SK-MEL-5 (cell line): Measurements from ENCODE around the gene ZRANB2. TPM values are rescaled to one million over a fixed set of nuclear protein-coding genes. Genes with fewer than 3 reads are reported as not detected.
A peak's percentile ranks its signal among the peaks of the same experiment; 100 is the strongest.

Source experiments
- DNase-seq: peaks from one replicate; pipeline ENCODE4 v3.0.0-alpha.2; 2016; ENCODE audit warnings: low read depth, low spot score
- in situ Hi-C: cut with HindIII; loops from 2 replicates; pipeline ENCODE4 v1.10.0; 2016; ENCODE audit warnings: low sequenced_read_pairs, high pct_unique_total_duplicates, low pct_unique_long_range_greater_than_20kb
- total RNA-seq: library from RNA; depleted of rRNA; stranded (reverse); fragments of >200 nt; shearing (Covaris generic); gene quantifications from 2 replicates; pipeline ENCODE4 v1.2.3, GENCODE V29; 2014

Gene ZRANB2
- total RNA-seq, 1 experiment from 2014 or later, result 17.4 TPM

DNA sequence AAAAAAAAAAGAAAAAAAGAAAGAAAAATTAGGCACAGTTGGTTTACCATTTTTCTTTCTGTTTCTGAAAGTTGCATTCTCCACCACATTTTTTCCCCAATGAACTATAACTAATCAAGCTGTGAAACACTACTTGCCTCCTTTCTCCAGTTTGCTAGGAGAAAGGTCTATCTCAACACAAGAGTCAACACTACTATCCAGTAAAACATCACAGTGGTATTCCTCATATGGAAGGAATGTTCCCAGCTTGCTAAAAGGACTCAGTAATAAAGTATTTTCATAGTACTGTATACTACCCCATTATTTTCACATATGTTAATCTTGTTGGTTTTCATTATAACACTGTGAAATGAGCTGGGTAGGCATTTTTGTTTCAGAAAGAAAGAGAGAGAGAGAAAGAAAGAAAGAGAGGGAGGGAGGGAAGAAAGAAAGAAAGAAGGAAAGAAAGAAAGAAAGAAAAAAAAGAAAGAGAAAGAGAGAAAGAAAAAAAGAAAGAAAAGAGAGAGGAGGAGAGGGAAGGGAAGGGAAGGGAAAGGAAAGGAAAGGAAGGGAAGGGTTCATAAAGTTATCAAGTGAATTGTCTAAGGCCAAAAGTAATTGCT, 41.1 kb downstream of the ZRANB2 start:
- in situ Hi-C loops, result no loop called here
- no peak for DNase-seq

DNA sequence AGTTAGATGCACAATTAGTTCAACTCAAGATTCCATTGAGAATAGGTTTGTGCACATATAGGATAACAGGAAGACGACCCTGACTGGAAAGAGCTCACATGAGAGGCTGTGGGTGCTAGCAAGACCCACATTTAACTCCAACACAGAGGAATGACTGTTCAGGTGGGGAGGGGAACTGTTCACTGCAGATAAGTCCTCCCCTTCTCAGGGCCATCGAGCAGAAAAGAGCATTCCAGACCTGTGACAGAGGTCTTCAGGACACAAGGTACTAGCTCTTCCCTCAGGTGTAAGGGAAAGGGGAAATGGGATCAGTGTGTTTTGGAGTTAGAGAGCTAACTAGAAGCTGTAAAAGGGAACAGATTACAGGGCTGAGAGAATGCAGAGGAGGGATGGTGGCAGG, 41.9 kb downstream of the ZRANB2 start:
- DNase-seq, result no peak
- in situ Hi-C loops, result no loop called here

DNA sequence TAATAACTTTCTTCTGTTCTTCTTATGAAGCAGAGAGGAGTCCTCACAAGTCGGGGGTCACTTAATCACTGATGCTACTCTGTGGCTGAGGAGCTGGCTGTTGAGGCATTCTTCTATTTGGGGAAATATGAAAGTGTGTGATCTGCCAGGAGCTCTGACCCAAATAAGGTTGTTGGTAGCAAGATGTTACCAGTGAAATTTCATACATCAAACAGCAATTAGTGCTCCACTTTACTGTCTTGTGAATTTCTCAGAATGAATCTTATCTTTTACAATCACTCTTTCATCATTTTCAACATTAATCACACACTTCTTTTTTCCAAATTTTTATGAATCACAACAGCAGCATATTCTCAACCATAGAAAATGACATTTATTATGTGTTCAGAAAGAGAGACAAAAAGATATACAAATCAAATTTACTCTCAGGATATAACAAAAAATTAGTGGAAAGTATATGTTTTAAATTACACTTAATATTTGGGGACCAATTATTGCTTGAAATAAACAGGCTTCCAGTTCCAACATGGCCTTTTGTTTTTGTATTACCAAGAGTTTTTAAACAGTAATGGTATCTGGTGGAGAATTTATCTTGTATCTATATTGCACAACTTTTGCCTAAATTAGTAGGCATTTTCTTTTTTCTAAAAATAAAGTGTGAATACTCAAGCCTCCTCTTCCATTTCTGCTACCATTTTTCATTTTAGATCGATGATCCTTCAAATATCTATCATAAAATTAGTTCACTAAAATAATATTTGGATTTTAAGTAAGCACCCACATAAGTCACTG, 42.8 kb downstream of the ZRANB2 start:
- in situ Hi-C loops, result no loop called here
- no peak for DNase-seq

DNA sequence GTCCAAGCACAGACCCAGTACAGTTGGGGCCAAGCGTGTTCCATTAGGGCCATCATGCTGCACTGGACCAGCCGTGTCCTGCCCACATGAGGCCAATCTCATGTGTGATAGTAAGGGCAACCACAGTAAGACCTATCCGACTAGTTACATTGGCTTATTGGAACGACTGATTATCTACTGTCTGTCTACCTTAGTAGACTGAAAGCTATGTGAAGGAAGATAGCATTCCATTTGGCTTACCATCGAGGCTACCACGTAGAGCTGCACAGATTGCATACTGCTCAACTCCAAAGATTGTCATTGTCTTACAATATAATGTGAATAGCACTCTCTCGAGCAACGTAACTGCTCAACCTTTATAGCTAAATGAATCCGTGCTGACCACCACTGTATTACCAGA, 43.8 kb downstream of the ZRANB2 start:
- in situ Hi-C loops, result no loop called here
- no peak for DNase-seq

DNA sequence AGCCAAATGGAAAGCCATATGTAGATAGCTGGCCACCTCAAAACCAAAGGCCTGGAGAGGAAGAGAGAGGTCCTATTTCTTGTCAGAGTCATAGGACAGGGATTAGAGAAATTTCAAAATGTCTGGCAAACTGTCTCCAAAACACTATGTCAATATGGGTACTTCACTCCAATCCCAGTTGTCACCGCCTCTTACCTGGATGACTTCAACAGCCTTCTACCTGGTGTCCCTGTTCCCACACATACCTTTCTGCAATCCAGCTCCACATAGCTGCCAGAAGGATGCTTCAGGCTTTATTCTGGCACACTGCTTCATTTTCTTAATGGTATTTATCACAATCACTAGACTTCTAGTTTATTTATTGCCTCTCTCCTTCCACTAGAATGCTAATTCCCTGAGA, 47.7 kb downstream of the ZRANB2 start:
- in situ Hi-C loops, result no loop called here
- DNase-seq, result no peak

DNA sequence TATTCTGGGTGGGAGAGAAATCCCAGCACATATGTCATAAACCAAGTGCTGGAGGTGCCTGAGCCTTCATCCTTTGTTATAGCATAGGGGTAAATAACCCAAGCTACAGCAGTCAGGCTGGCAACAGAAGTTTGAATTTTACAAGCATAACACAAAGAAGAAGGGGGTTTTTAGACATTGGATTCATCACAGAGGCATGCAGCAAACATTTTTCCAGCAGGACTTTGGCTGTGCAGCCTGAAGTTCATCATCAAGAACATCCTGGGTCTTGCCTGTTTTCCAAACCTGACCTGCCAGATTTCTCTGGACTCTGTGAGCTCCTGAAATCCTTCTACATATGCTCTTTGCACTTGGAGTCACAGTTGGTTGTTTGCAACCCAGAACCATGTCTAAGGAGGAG, 49.4 kb downstream of the ZRANB2 start:
- DNase-seq, result no peak
- in situ Hi-C loops, result no loop called here

DNA sequence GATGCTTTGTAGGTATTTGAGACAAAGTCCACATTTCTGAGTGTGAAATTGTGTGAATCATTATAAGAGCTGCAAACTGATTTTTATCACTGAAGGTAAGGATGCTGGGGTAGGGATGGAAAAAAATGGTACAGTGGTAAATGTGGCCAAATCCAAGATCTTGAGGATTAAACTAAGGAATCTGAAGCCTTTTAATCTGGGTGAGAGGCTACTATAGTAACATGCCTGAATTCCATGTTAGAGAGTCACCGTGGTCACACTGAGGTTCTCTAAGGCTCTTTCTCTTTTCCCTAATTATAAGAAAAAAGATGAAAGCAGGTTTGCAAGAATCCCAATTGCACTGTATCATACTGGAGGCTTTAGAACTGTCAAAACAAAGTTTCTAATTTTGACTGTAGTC, 50.8 kb downstream of the ZRANB2 start:
- in situ Hi-C loops, result no loop called here
- no peak for DNase-seq

DNA sequence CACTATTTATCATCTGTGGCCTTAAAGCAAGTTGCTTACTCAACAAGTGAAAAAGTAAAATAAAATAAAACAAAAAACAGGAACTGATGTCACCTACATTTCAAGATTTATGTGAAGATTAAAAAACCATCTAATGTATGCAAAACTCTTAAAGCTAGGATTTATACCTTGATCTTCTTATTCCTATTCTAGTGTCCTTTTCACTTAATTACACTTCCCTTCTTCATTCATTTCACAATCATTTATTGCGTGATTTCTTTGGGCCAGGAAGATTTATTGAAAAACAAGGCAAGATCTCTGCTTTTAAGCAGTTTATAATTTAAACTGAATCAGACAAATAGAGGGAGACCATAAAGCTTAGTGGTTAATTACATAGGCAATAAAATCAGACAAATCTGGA, 51.9 kb downstream of the ZRANB2 start:
- in situ Hi-C loops, result no loop called here
- DNase-seq, result no peak

DNA sequence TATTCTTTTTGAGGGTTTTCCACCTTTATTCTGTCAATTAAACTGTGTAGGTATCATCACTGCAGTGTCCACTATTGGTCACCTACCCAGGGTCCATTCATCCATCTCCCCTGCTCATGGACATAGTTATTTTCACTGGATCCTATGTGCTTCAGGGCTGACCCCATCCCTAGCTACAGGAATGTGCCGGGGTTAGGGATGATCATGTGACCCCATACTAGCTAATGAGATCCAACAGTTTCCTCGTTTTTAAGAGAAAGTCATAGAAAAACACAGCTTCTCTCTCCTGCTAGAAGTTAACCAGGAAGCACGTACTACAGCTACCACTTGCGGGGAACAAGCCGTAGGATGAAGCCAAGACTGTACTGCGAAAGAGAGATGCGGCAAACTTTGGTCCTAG, 52.8 kb downstream of the ZRANB2 start:
- DNase-seq, result no peak
- in situ Hi-C loops, result no loop called here

DNA sequence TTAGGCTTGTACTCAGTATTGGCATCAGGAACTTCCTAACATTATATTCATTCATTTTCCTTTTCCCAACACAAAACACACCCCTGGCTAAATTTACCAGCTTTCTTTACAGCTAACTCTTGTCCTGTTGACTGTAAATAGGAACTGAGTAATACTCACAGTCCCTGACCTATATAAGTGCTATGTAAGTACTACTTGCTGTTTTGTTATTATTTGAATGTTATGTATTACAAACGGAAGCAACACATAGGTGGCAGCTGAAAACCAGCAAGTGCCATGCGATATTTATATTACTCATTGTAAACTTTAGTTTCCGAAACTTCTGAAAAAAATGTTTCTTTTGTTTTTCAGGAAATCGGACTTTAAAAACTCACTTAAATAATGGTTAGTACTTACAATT, 54.7 kb downstream of the ZRANB2 start:
- in situ Hi-C loops, result no loop called here
- no peak for DNase-seq

DNA sequence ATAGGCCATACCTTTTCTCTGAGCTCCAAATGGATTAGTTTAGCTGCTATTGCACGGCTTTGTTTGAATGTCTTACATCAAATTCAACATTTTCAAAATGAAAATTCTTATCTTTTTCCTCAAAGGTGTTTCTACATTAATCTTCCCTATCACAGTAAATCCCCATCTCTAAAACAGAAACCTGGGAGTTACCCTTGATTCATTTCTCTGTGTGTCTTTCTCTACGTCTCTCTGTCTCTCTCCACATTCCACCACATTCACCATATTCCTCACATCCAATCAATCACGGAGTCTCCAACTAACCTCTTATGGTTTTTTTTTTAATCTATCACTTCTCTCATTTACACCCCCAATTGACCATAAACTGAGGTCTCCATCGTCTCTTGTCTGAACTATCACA, 57.3 kb downstream of the ZRANB2 start:
- DNase-seq, result no peak
- in situ Hi-C loops, result no loop called here

DNA sequence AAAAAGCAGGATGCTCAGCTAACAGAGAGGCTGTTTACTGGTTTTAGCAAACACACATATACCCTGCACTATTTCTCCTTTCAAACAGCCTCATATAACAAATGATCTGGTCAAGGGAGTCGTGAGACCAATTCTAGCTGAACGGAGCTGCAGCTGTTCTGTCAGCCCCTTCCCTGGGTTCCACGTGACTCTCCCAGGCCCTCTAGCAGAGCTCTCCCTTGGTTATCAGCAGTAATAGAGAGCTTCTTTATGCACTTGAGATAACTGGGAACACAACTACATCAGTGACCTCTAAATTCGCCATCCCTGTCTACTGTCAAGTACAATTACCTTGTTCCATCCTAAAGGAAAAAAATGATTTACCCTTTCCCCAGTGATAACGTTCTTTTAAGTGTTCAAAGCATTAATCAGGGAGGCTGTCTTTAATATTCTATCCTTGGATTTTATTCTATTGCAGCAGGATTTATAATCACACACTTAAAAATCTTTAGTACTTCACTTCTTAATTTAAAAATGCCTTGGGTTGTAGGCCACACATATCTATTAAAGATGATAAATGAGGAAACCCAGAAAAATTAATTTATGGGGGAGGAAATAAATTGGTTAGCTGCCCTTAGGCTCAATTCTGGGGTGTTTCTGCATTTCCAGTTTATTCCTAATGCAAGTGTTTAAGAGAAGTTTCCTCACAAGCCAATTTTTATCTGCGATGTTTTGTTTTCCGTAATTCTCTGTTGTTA, 61.4 kb downstream of the ZRANB2 start:
- DNase-seq, result peak; percentile 87
- in situ Hi-C loops, result no loop called here

DNA sequence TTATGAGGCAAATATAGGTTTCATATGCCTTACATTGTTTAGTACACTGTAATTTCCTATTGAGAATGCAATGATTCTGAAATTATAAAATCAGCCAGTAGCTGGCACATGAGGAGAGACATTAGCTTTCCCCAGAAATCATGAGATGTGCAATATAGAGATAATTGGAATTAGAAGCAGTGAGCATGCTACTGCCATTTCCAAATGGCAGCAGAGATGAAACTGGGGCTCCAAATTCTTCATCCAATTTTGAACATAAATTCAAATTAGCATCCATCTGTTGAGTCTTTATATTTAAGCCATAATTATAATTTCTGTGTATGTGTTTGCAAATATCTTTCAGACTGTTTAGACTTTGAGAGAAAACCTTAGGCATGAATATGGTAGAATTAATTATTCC, 62.0 kb downstream of the ZRANB2 start:
- DNase-seq, result no peak
- in situ Hi-C loops, result no loop called here

DNA sequence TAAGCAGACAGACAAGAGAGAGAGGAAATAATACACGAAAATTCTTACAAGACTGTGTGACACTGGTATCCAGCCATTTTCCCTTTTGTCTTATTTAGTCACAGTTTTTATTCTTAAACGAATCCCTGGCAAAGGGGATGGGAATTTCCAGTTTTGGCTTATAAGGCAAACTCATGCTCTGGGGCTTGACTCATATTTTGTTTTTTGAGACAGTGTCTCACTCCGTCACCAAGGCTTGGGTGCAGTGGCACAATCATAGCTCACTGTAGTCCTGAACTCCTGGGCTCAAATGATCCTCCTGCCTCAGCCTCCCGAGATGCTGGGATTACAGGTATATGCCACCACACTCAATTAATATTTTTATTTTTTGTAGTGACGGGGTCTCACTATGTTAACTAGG, 65.1 kb downstream of the ZRANB2 start:
- no peak for DNase-seq
- in situ Hi-C loops, result no loop called here

DNA sequence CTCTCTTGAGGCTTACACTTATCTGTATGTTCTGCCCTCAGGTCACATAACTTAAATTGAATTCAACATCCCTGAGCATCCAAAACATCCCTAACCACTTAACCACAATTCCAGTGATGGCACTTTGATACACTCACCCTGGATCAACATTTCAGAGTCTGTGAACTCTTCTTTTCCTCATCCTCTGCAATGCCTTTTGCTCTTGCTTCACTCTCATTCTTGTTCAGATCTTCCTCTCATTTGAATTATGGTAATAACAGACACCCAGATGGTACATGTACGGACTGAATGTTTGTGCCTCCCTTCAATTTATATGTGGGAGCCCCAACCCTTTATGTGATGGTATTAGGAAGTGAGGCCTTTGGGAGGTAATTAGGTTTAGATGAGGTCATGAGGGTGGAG, 66.7 kb downstream of the ZRANB2 start:
- in situ Hi-C loops, result no loop called here
- DNase-seq, result no peak
